A549 (cell line): Measurements from ENCODE around the gene ATP13A5.

Experiments
- CHD2 ChIP-seq: fragments of 150-350 bp; IDR thresholded peaks from 2 replicates; pipeline ENCODE4 v1.6.1; 2014; ENCODE audit warnings: low read length; ENCODE audit not compliant: partially characterized antibody
- CTCF ChIP-seq: fragments of >200 bp; sonication (Bioruptor Twin); formaldehyde crosslinking; IDR thresholded peaks from 3 replicates; pipeline ENCODE4 v1.5.1; 2016
- EHF ChIP-seq: fragments of 250-450 bp; sonication (Bioruptor Pico); IDR thresholded peaks from 2 replicates; pipeline ENCODE4 v1.5.0; 2020; ENCODE audit warnings: mild to moderate bottlenecking
- JUNB ChIP-seq: fragments of >200 bp; sonication (Bioruptor Twin); formaldehyde crosslinking; IDR thresholded peaks from 2 replicates; pipeline ENCODE4 v1.6.1; 2016
- POLR2A ChIP-seq: IDR thresholded peaks from 2 replicates; pipeline ENCODE4 v1.6.1; 2012; ENCODE audit warnings: mild to moderate bottlenecking, low read length
- RAD21 ChIP-seq, 2 experiments: fragments of >200 bp in 1 of 2; sonication (Bioruptor Twin) in 1 of 2; formaldehyde crosslinking in 1 of 2; IDR thresholded peaks in 1 of 2; conservative IDR thresholded peaks in 1 of 2; 2 replicates in 1 of 2; 3 replicates in 1 of 2; pipeline ENCODE4 v1.6.1; 2012 to 2018; ENCODE audit warnings: inconsistent platforms in 1 of 2
- RNF2 ChIP-seq: fragments of 200-600 bp; sonication (generic); IDR thresholded peaks from 2 replicates; pipeline ENCODE4 v1.6.1; 2016; ENCODE audit warnings: low read depth, mild to moderate bottlenecking, antibody characterized with exemption, moderate library complexity, borderline replicate concordance
- ZNF302 ChIP-seq: fragments of 250-450 bp; sonication (Bioruptor Pico); IDR thresholded peaks from 2 replicates; pipeline ENCODE4 v1.9.0; 2021; ENCODE audit warnings: inconsistent platforms, mild to moderate bottlenecking, moderate library complexity

DNA sequence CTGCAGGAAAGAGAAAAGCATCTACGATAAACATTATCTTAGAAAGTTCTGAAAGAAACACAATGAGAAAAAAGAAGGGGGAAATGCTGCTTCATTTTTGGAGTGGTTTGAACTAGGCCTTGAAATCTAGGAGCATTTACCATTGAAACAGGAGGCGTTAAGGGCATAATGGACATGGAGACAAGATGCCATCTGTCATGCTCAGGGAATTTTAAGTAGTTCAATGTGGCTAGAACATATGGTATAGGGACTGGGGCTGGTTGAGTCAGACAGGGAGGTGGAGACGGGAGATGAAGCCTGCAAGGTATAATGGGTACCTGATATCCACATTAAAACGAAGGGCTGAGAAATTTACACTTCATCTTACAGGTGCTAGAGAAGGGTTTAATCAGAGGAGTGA lies 147.9 kb downstream of the ATP13A5 start:
- TF ChIP-seq RNF2: no peak
- TF ChIP-seq POLR2A: no peak
- no peak for TF ChIP-seq JUNB
- no peak for TF ChIP-seq CHD2
- no peak for TF ChIP-seq CTCF
- TF ChIP-seq RAD21 (conservative IDR thresholded peaks at IDR 0.05 in 1 of 2, IDR thresholded peaks at IDR 0.05 in 1 of 2): no peak
- no peak for TF ChIP-seq ZNF302 (CRISPR knock-in tag)
- no peak for TF ChIP-seq EHF (CRISPR knock-in tag)
